Measurements from ENCODE around the gene C4orf50.

C4orf50 gene

GRCh38 chr4:5926598-5926997 lies 91.6 kb downstream of the C4orf50 start:
- Histone ChIP-seq H3K9me3 (ENCODE audit: insufficient read depth, low read length) (no peaks in the 10 kb centered on the region), H4K20me1 (ENCODE audit: insufficient read depth, low read length) (no peaks in the 10 kb centered on the region), H2AFZ (ENCODE audit: low read depth, low read length) (no peak overlapping the region), H3K27me3 (ENCODE audit: low read depth, low read length) (peaks cover 25% of the 10 kb centered on the region), H3K79me2 (ENCODE audit: low read length) (no peaks in the 10 kb centered on the region), H3K9ac (ENCODE audit: low read length) (no peak overlapping the region), H3K27ac (ENCODE audit: low read length) (no peak overlapping the region), H3K4me3 (ENCODE audit: low read length) (no peak overlapping the region), H3K4me2 (ENCODE audit: low read length) (no peak overlapping the region), H3K36me3 (replicated peaks; ENCODE audit: low read depth, low read length) (no peaks in the 10 kb centered on the region), H3K4me1 (ENCODE audit: low read length) (no peaks in the 10 kb centered on the region)
- no peak for TF ChIP-seq CTCF (IDR thresholded peaks at IDR 0.05; ENCODE audit: low read depth, low read length)
- TF ChIP-seq EZH2phosphoT487 (IDR thresholded peaks at IDR 0.05; ENCODE audit: low read depth), result no peak

GRCh38 chr4:5925419-5926200 lies 92.6 kb downstream of the C4orf50 start:
- H3K36me3 ChIP-seq (replicated peaks; ENCODE audit: low read depth, low read length), result no peaks in the 10 kb centered on the region
- H3K9ac ChIP-seq (ENCODE audit: low read length), result no peak overlapping the region
- no peaks in the 10 kb centered on the region for H3K4me1 ChIP-seq (ENCODE audit: low read length)
- H4K20me1 ChIP-seq (ENCODE audit: insufficient read depth, low read length), result no peaks in the 10 kb centered on the region
- no peak overlapping the region for H3K4me3 ChIP-seq (ENCODE audit: low read length)
- H3K4me2 ChIP-seq (ENCODE audit: low read length), result no peak overlapping the region
- TF ChIP-seq CTCF (IDR thresholded peaks at IDR 0.05; ENCODE audit: low read depth, low read length) (no peak), EZH2phosphoT487 (IDR thresholded peaks at IDR 0.05; ENCODE audit: low read depth) (no peak)
- H2AFZ ChIP-seq (ENCODE audit: low read depth, low read length), result no peak overlapping the region
- no peak overlapping the region for H3K27ac ChIP-seq (ENCODE audit: low read length)
- no peaks in the 10 kb centered on the region for H3K9me3 ChIP-seq (ENCODE audit: insufficient read depth, low read length)
- peaks cover 18% of the 10 kb centered on the region for H3K27me3 ChIP-seq (ENCODE audit: low read depth, low read length)
- no peaks in the 10 kb centered on the region for H3K79me2 ChIP-seq (ENCODE audit: low read length)

- Histone ChIP-seq H3K4me1 (ENCODE audit: low read length) (no peaks in the 10 kb centered on the region), H3K9ac (ENCODE audit: low read length) (no peak overlapping the region), H3K79me2 (ENCODE audit: low read length) (no peaks in the 10 kb centered on the region), H3K27me3 (ENCODE audit: low read depth, low read length) (peaks cover 12% of the 10 kb centered on the region; the same call in 1 of the 2 replicates), H3K27ac (ENCODE audit: low read length) (no peak overlapping the region), H2AFZ (ENCODE audit: low read depth, low read length) (no peak overlapping the region), H4K20me1 (ENCODE audit: insufficient read depth, low read length) (no peaks in the 10 kb centered on the region), H3K9me3 (ENCODE audit: insufficient read depth, low read length) (no peaks in the 10 kb centered on the region), H3K4me3 (ENCODE audit: low read length) (no peak overlapping the region), H3K36me3 (replicated peaks; ENCODE audit: low read depth, low read length) (no peaks in the 10 kb centered on the region), H3K4me2 (ENCODE audit: low read length) (no peak overlapping the region)
- TF ChIP-seq CTCF (IDR thresholded peaks at IDR 0.05; ENCODE audit: low read depth, low read length), result no peak
- no peak for TF ChIP-seq EZH2phosphoT487 (IDR thresholded peaks at IDR 0.05; ENCODE audit: low read depth)
These were observed 93.6 kb downstream of the C4orf50 start for GRCh38 chr4:5924461-5925125.

GRCh38 chr4:5923376-5923775 lies 94.9 kb downstream of the C4orf50 start:
- 0 out of 2 replicates have a peak, but pooled peaks cover 1% of the 10 kb centered on the region for H3K27me3 ChIP-seq (ENCODE audit: low read depth, low read length)
- H3K36me3 ChIP-seq (replicated peaks; ENCODE audit: low read depth, low read length), result no peaks in the 10 kb centered on the region
- TF ChIP-seq CTCF (IDR thresholded peaks at IDR 0.05; ENCODE audit: low read depth, low read length), result no peak
- TF ChIP-seq EZH2phosphoT487 (IDR thresholded peaks at IDR 0.05; ENCODE audit: low read depth), result no peak
- no peak overlapping the region for H3K4me3 ChIP-seq (ENCODE audit: low read length)
- H4K20me1 ChIP-seq (ENCODE audit: insufficient read depth, low read length), result no peaks in the 10 kb centered on the region
- H3K27ac ChIP-seq (ENCODE audit: low read length), result no peak overlapping the region
- no peaks in the 10 kb centered on the region for H3K9me3 ChIP-seq (ENCODE audit: insufficient read depth, low read length)
- H3K79me2 ChIP-seq (ENCODE audit: low read length), result no peaks in the 10 kb centered on the region
- no peak overlapping the region for H3K4me2 ChIP-seq (ENCODE audit: low read length)
- no peak overlapping the region for H2AFZ ChIP-seq (ENCODE audit: low read depth, low read length)
- no peak overlapping the region for H3K9ac ChIP-seq (ENCODE audit: low read length)
- H3K4me1 ChIP-seq (ENCODE audit: low read length), result no peaks in the 10 kb centered on the region
